Gastroesophageal sphincter (tissue), 4 donors: ENCODE results near the gene TPX2. TPM values are rescaled to one million over a fixed set of nuclear protein-coding genes. Genes with fewer than 3 reads are reported as not detected.

Experiments used
- ATAC-seq: fragments of 150-250 bp; one replicate; pipeline ENCODE4 v1.9.1; 2016; ENCODE audit warnings: mild to moderate bottlenecking, moderate library complexity
- H3K27ac ChIP-seq, 4 donors: fragments of 200-600 bp; sonication (generic) in 3 of 4; 1 replicate in 3 of 4; 2 replicates in 1 of 4; pipeline ENCODE4 v1.5.1; 2016 to 2019
- H3K27me3 ChIP-seq: fragments of 200-600 bp; sonication (generic); one replicate; pipeline ENCODE4 v1.5.1; 2019
- H3K36me3 ChIP-seq, 2 donors: fragments of 200-600 bp; sonication (generic); one replicate each; pipeline ENCODE4 v1.5.1; 2019; ENCODE audit warnings: control low read depth in 1 of 2
- H3K4me1 ChIP-seq, 3 donors: fragments of 200-600 bp; sonication (generic); 1 replicate in 2 of 3; 2 replicates in 1 of 3; pipeline ENCODE4 v1.5.1; 2016 to 2019; ENCODE audit warnings: control low read depth in 2 of 3
- H3K4me3 ChIP-seq, 2 donors: fragments of 200-600 bp; sonication (generic); one replicate each; pipeline ENCODE4 v1.5.1; 2019; ENCODE audit warnings: mild to moderate bottlenecking in 1 of 2, moderate library complexity in 1 of 2
- H3K9me3 ChIP-seq, 3 donors: fragments of 200-600 bp; sonication (generic); one replicate each; pipeline ENCODE4 v1.5.1; 2017 to 2019; ENCODE audit warnings: control low read depth in 2 of 3
- EP300 ChIP-seq: sonication (generic); formaldehyde crosslinking; IDR thresholded peaks from one replicate; pipeline ENCODE4 v1.6.1; 2017; ENCODE audit warnings: antibody characterized with exemption, mild to moderate bottlenecking
- POLR2A ChIP-seq, 2 donors: fragments of 450-650 bp; IDR thresholded peaks; one replicate each; pipeline ENCODE4 v1.6.1; 2017; ENCODE audit warnings: antibody characterized with exemption in 2 of 2, mild to moderate bottlenecking in 2 of 2, moderate library complexity in 1 of 2
- POLR2AphosphoS5 ChIP-seq: sonication (generic); formaldehyde crosslinking; IDR thresholded peaks from one replicate; pipeline ENCODE4 v1.6.1; 2017; ENCODE audit warnings: antibody characterized with exemption
- WGBS, 2 donors: methylation state at CpG; one replicate each; pipeline ENCODE4 v1.1.5; 2018; ENCODE audit warnings: low coverage in 1 of 2; 5-methylcytosine and 5-hydroxymethylcytosine counted together
- total RNA-seq, 4 donors: library from RNA; depleted of rRNA; stranded (reverse); fragments of >200 nt; gene quantifications; one replicate each; pipeline ENCODE4 v1.1.0, GENCODE V29; 2016
- TF ChIP-seq, protein P1 (sequence below), 4 experiments: fragments of 200-600 bp in 2 of 4; fragments of 450-650 bp in 2 of 4; sonication (generic) in 1 of 4; IDR thresholded peaks; one replicate each; pipeline ENCODE4 v1.5.1; 2017 to 2019; ENCODE audit warnings: antibody characterized with exemption in 4 of 4, mild to moderate bottlenecking in 2 of 4, moderate library complexity in 2 of 4

TPX2 gene
- total RNA-seq, 4 donors from 2014 or later, result 0.13 to 1.4 (median 0.74) TPM

DNA sequence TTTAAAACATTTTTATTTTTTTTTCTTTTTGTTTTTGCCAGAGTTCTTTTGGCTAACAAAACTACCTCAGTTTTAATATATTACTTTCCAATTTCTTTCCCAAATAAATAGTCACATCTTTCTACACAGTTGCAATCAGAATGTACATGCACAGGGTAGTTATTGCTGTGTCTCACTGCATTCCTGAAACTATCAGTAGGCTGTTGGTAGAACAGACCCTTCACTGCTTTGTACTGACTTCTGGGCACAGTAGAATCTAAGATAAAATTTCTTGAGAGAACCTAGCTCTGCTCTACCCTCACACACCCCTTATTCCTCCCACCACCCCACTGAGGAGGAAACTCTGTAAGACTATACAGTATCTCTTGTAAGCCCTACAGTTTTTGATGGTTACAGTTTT is 19.9 kb downstream of the TPX2 start:
- H3K27me3 ChIP-seq, result no peaks in the 10 kb centered on the region
- no peaks in the 10 kb centered on the region for H3K9me3 ChIP-seq
- H3K4me3 ChIP-seq, result no peak overlapping the region
- no peak overlapping the region for H3K27ac ChIP-seq
- no peak for ATAC-seq
- TF ChIP-seq POLR2A (IDR thresholded peaks at IDR 0.05), result no peak
- TF ChIP-seq POLR2AphosphoS5, result no peak
- TF ChIP-seq EP300, result no peak
- H3K4me1 ChIP-seq, result no peaks in the 10 kb centered on the region
- no peaks in the 10 kb centered on the region for H3K36me3 ChIP-seq

DNA sequence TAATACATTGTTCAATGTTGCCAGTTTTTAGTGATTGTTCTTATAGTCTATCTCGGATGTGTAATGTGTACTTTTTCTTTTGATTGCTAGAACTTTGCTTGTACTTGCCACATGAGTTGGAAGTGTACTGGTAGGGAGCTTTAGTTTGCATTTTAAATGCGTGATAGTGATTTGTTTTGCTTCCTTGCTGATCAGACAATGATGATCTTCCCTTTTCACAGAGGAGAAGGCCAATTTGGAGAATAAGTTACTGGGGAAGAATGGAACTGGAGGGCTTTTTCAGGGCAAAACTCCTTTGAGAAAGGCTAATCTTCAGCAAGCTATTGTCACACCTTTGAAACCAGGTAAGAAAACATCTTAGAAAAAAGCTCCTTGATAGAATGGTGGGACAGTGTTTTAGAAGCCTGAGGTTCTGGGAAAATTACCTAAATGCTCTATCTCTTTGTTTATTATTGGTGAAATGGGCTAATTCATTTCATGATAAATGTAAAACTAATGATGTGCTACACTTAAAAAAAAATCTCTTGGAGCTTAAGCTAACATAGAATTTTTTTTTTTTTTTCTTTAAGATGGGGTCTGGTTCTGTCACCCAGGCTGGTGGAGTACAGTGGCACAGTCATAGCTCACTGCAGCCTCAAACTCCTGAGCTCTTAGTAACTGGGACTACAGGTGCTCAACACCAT is 20.9 kb downstream of the TPX2 start:
- no peaks in the 10 kb centered on the region for H3K4me1 ChIP-seq
- H3K9me3 ChIP-seq, result no peaks in the 10 kb centered on the region
- H3K36me3 ChIP-seq, result no peaks in the 10 kb centered on the region
- 52 to 100% methylated on average over 2 of the region's 2 CpGs for WGBS, 2 donors
- H3K27ac ChIP-seq, result no peak overlapping the region
- no peak for ATAC-seq
- no peaks in the 10 kb centered on the region for H3K27me3 ChIP-seq
- TF ChIP-seq POLR2A (IDR thresholded peaks at IDR 0.05) (no peak), POLR2AphosphoS5 (no peak), EP300 (no peak)
- TF ChIP-seq, protein P1, sequence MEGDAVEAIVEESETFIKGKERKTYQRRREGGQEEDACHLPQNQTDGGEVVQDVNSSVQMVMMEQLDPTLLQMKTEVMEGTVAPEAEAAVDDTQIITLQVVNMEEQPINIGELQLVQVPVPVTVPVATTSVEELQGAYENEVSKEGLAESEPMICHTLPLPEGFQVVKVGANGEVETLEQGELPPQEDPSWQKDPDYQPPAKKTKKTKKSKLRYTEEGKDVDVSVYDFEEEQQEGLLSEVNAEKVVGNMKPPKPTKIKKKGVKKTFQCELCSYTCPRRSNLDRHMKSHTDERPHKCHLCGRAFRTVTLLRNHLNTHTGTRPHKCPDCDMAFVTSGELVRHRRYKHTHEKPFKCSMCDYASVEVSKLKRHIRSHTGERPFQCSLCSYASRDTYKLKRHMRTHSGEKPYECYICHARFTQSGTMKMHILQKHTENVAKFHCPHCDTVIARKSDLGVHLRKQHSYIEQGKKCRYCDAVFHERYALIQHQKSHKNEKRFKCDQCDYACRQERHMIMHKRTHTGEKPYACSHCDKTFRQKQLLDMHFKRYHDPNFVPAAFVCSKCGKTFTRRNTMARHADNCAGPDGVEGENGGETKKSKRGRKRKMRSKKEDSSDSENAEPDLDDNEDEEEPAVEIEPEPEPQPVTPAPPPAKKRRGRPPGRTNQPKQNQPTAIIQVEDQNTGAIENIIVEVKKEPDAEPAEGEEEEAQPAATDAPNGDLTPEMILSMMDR (IDR thresholded peaks at IDR 0.05), result no peak
- no peak overlapping the region for H3K4me3 ChIP-seq

DNA sequence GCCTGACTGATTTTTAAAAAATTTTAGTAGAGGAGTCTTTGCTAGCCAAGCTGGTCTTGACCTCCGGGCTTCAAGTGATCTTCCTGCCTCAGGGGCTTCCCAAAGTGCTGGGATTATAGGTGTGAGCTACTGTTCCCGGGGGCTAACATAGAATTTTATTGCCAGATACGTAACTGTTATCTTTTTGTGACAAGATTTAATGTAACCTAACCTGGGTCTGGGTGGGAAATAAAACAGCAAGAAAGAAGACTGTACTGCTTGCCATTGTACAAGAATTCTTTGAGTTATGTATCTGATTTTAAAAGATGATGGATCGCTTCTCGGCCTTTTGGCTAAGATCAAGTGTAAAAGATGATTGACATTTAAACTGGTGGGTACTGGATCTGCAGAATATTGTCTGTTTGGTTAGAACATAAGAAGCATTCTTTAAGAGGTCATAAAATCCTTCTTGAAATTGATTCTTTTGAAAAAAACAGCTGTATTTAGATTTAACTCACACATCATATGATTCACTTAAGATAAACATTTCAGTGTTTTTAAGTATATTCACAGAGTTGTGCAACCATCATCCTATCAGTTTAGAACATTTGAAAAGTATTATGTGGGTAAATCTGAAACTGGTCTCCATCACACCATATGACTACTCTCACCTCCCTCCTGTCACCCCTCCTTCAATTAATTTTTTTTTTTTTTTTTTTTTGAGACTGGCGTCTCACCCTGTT is 21.6 kb downstream of the TPX2 start:
- WGBS, 2 donors, result 88 to 89% methylated on average over 5 of the region's 6 CpGs
- TF ChIP-seq POLR2AphosphoS5, result no peak
- TF ChIP-seq, protein P1 (IDR thresholded peaks at IDR 0.05), result no peak
- no peak for TF ChIP-seq POLR2A (IDR thresholded peaks at IDR 0.05)
- TF ChIP-seq EP300, result no peak
- no peak overlapping the region for H3K4me3 ChIP-seq
- no peaks in the 10 kb centered on the region for H3K4me1 ChIP-seq
- no peaks in the 10 kb centered on the region for H3K27me3 ChIP-seq
- no peak for ATAC-seq
- H3K9me3 ChIP-seq, result no peaks in the 10 kb centered on the region
- no peaks in the 10 kb centered on the region for H3K36me3 ChIP-seq
- H3K27ac ChIP-seq, result no peak overlapping the region

DNA sequence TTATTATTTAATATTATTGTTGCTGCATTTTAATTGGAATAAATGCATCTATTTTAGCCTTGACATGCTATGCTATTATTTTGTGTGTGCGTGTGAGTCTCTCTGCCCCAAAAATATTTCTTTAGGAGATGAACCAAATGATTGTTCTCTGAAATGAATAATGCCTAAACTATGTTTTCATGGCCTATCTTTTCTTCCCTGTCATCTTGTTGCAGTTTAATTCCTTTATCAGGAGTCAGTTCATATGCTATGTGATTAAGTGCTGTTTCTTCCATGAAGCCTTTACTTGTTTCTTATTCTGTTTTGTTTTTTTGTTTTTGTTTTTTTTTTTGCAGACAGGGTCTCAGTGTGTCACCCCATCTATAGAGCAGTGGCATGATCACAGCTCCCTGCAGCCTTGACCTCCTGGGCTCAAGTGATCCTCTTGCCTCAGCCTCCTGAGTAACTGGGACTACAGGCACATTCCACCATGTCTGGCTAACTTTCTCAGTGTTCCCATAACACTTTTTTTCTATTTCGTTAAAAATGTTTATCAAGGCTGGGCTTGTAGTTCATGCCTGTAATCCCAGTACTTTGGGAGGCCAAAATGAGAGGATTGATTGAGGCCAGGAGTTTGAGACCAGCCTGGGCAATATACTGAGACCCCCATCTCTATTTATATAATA is 25.7 kb downstream of the TPX2 start:
- H3K36me3 ChIP-seq, result no peaks in the 10 kb centered on the region
- ATAC-seq, result no peak
- no peak for TF ChIP-seq POLR2AphosphoS5
- no peak for TF ChIP-seq EP300
- TF ChIP-seq, protein P1 (IDR thresholded peaks at IDR 0.05), result no peak
- no peak for TF ChIP-seq POLR2A (IDR thresholded peaks at IDR 0.05)
- H3K27me3 ChIP-seq, result no peaks in the 10 kb centered on the region
- no peaks in the 10 kb centered on the region for H3K4me1 ChIP-seq
- H3K9me3 ChIP-seq, result no peaks in the 10 kb centered on the region
- H3K27ac ChIP-seq, result no peak overlapping the region
- 79 to 90% methylated on average over 2 of the region's 2 CpGs for WGBS, 2 donors
- H3K4me3 ChIP-seq, result no peak overlapping the region

DNA sequence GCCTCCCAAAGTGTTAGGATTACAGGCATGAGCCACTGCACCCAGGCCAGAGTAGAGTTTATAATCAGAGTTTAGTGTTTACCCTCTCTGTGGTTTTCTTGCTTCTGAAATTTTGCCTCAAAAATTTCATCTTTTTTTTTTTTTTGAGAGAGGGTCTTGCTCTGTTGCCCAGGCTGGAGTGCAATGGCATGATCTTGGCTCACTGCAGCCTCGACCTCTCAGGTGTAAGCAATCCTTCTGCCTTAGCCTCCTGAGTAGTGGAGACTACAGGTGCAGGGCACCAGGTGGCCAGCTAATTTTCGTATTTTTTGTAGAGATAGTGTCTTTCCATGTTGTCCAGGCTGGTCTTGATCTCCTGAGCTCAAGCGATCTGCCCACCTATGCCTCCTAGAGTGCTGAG is 28.7 kb downstream of the TPX2 start:
- H3K4me3 ChIP-seq, result no peak overlapping the region
- no peak for ATAC-seq

More for the DNA sequence above, 28.7 kb downstream of the TPX2 start:
- Histone ChIP-seq H3K27me3 (no peaks in the 10 kb centered on the region), H3K9me3 (no peaks in the 10 kb centered on the region), H3K27ac (no peak overlapping the region), H3K36me3 (no peaks in the 10 kb centered on the region), H3K4me1 (no peaks in the 10 kb centered on the region)
- no peak for TF ChIP-seq POLR2A (IDR thresholded peaks at IDR 0.05)
- no peak for TF ChIP-seq EP300
- TF ChIP-seq, protein P1 (IDR thresholded peaks at IDR 0.05), result no peak
- TF ChIP-seq POLR2AphosphoS5, result no peak
- 93 to 100% methylated on average over 1 to 2 of the region's 3 CpGs for WGBS, 2 donors
